Naive thymus-derived CD8-positive, alpha-beta T cell (primary cell): Measurements from ENCODE around the gene ELFN2. TPM values are rescaled to one million over a fixed set of nuclear protein-coding genes. Genes with fewer than 3 reads are reported as not detected.

ENCODE experiments used
- ATAC-seq, 2 donors: fragments of 150-1000 bp; cut with Tn5 transposase in 1 of 2; sonication (Bioruptor Pico), chemical (Tn5 transposase) in 1 of 2; 1 replicate in 1 of 2; 2 replicates in 1 of 2; pipeline ENCODE4 v1.10.0; 2021; ENCODE audit warnings: mild to moderate bottlenecking in 2 of 2, moderate library complexity in 2 of 2
- POLR2A ChIA-PET: fragments of 350-600 bp; sonication (Branson Sonifier 250); formaldehyde crosslinking; loops from one replicate; lab custom pipeline; 2021; ENCODE audit warnings: antibody characterized with exemption; lab: Charles Lee
- DNase-seq, 10 donors: peaks; one replicate each; pipeline versions ENCODE4 v3.0.0 to v3.0.0-alpha.2; 2020 to 2022
- H3K27ac Mint-ChIP-seq, 10 donors: one replicate each; pipeline ENCODE4 v1.8.0; 2020 to 2022; ENCODE audit warnings: mild to moderate bottlenecking in 10 of 10, mixed read lengths in 10 of 10, moderate library complexity in 4 of 10, inconsistent platforms in 1 of 10
- H3K27me3 Mint-ChIP-seq, 5 donors: one replicate each; pipeline ENCODE4 v1.8.0; 2021 to 2022; ENCODE audit warnings: mixed read lengths in 5 of 5
- H3K36me3 Mint-ChIP-seq, 3 donors: one replicate each; pipeline ENCODE4 v1.8.0; 2020 to 2022; ENCODE audit warnings: mixed read lengths in 3 of 3, mild to moderate bottlenecking in 2 of 3, inconsistent platforms in 1 of 3
- H3K4me1 Mint-ChIP-seq, 4 donors: one replicate each; pipeline ENCODE4 v1.8.0; 2021 to 2022; ENCODE audit warnings: mixed read lengths in 4 of 4
- H3K4me3 Mint-ChIP-seq, 10 donors: one replicate each; pipeline ENCODE4 v1.8.0; 2020 to 2022; ENCODE audit warnings: mild to moderate bottlenecking in 10 of 10, mixed read lengths in 10 of 10, moderate library complexity in 6 of 10, inconsistent platforms in 1 of 10
- H3K9me3 Mint-ChIP-seq, 9 donors: one replicate each; pipeline ENCODE4 v1.8.0; 2020 to 2022; ENCODE audit warnings: mixed read lengths in 9 of 9, mild to moderate bottlenecking in 3 of 9, inconsistent platforms in 1 of 9, moderate library complexity in 1 of 9
- polyA plus RNA-seq, 3 donors: library from polyadenylated mRNA; unstranded; fragments of 300-500 nt; fragmentation: Illumina TruSeq; gene quantifications; one replicate each; pipeline ENCODE4 v1.2.3, GENCODE V29; 2021
- total RNA-seq, 8 experiments: library from RNA in 2 of 8; stranded (reverse) in 2 of 8; gene quantifications; one replicate each; pipeline ENCODE4 v1.2.3 and lab custom pipeline; 2021 to 2026

ELFN2 gene
- total and polyA plus RNA-seq, 5 experiments from 2014 or later: 0.55 to 0.88 TPM; not detected in 3

DNA sequence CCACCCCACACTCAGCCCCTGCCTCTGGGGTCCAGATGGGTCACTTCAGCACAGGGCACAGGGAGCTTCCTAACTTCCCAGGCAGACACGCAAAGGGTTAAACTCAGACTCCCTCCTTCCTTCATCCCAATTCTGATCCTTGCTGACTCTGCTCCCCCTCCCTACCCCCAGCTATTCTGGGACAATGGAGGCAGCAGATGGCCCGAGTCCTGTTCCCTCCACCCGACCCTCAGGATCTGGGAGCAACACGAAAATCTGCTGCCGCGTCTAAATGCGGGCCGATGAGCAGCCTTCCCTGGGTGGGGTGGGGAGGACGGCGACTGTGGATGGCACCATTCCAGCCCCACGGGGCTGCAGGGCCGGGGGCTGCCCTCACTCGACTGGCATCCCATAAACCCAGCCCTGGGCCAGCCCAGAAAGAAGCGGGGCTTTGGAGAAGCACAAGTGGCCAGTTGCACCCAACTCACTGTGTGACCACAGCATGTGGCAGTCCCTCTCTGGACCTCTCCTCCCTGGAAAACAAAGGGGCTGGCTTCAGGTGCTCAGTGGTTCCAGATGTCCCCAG, 40.2 kb upstream of the ELFN2 start:
- H3K27me3 Mint-ChIP-seq: no peaks in the 10 kb centered on the region

DNA sequence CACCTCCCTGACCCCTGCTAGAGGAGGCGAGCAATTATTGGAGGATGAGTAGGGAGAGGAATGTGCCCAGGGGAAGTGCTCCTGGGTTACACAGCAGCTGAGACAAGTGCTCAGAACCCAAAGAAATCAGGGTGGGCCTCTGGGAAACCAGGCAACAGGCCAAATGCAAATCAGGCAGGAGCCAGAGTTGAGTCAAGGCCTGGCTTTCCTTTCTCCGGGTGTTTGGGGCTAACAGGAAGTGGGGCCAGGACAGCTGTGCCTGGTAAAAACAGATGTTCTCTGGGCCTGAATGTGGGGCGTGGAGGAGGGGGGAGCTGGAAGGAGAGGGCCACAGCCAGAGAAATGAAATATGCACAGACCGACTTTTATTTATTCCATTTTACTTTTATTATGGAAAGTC, 36.9 kb upstream of the ELFN2 start:
- peaks cover 0 to 47% (median 8%) of the 10 kb centered on the region in 3 donors for H3K36me3 Mint-ChIP-seq
- DNase-seq (no peak), ATAC-seq (no peak)
- H3K27ac Mint-ChIP-seq: peak overlapping the region in 5 of 10 donors; percentile 4 to 81 (median 34)
- no peaks in the 10 kb centered on the region for H3K9me3 Mint-ChIP-seq
- POLR2A ChIA-PET: interaction anchor here (0.9 to 1.0 kb wide), 3 partner anchors 9 to 103 kb away, joined by 3 read pairs; partner anchors contain the start of gene MFNG
- H3K4me1 Mint-ChIP-seq: peaks cover 3 to 40% (median 16%) of the 10 kb centered on the region in 4 donors
- H3K4me3 Mint-ChIP-seq: no peak overlapping the region
- no peaks in the 10 kb centered on the region for H3K27me3 Mint-ChIP-seq

More for the DNA sequence above, 40.2 kb upstream of the ELFN2 start:
- Mint-ChIP-seq H3K27ac (peak overlapping the region in 4 of 10 donors; percentile 33 to 57 (median 48)), H3K9me3 (no peaks in the 10 kb centered on the region), H3K4me3 (no peak overlapping the region), H3K36me3 (peaks cover 0 to 59% (median 13%) of the 10 kb centered on the region in 3 donors), H3K4me1 (peaks cover 7 to 49% (median 19%) of the 10 kb centered on the region in 4 donors)
- DNase-seq: no peak
- ATAC-seq: no peak
- POLR2A ChIA-PET: no interaction called here

DNA sequence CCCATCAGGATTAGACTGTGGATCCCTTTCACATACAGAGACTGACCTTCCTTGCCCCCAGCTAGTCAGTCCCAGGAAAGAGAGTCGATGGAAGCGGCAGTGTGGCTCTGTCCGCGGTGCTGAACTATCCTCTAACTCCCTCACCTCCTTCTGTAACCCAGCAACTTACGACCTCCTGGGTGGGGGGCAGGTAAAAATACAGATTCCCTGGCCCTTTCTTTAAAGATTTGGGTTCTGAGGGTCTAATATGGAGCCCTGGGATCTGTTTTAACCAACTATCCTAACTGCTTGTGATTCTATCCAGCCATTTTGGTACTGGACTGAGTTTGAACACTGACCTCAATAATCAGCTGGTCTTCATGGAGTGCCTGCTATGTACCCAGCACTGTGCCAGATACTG, 35.7 kb upstream of the ELFN2 start:
- POLR2A ChIA-PET: no interaction called here
- Mint-ChIP-seq H3K4me3 (no peak overlapping the region), H3K27me3 (no peaks in the 10 kb centered on the region), H3K36me3 (peaks cover 0 to 44% (median 12%) of the 10 kb centered on the region in 3 donors), H3K27ac (peak overlapping the region in 2 of 10 donors; percentile 18 to 54), H3K9me3 (no peaks in the 10 kb centered on the region), H3K4me1 (peaks cover under 1 to 32% (median 11%) of the 10 kb centered on the region in 4 donors)
- ATAC-seq: no peak
- no peak for DNase-seq

DNA sequence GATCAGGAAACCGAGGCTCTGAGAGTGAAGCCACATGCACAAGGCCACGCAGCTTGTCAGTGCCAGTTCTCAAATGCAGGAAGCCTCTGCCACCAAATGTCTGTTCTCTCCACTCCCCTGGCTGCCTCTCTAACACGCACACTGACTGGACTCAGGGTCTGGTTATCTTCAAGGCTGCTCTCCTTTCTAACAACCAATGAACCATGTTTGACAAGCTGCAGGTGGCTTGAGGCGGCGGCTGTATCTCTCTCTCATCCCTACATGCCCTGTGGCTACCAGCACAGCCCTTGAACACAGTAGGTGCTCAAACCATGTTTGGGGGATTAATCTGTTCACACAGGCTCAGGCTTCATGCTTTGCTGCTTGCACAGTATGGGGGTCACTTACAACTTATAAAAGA, 35.2 kb upstream of the ELFN2 start:
- Mint-ChIP-seq H3K27ac (peak overlapping the region in 2 of 10 donors; percentile 12 to 45), H3K27me3 (no peaks in the 10 kb centered on the region), H3K9me3 (no peaks in the 10 kb centered on the region), H3K4me3 (no peak overlapping the region), H3K36me3 (peaks cover 0 to 43% (median 12%) of the 10 kb centered on the region in 3 donors), H3K4me1 (peaks cover 0 to 32% (median 13%) of the 10 kb centered on the region in 4 donors)
- POLR2A ChIA-PET: interaction anchor here (0.5 kb wide), 1 partner anchor 530 kb away, joined by 6 read pairs; no protein-coding TSS in a partner anchor
- DNase-seq (no peak), ATAC-seq (no peak)

DNA sequence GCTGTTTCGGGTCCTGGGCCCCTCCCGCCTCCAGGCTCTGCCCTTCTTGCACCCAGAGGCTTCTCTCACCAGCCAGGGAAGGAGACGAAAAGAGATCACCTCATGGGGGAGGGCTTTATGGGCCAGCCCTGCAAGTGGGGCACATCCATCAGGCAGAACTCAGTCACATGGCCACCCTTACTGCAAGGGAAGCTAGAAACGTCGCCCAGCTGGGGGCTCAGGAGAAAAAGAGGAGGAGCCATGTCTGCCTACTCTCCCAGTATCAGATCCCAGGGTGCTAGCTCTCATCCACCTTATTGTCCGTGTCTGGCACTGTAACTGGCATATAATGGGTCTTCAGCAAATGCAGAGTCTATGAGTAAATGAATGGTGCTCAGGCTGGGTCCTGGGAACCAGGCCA, 34.7 kb upstream of the ELFN2 start:
- Mint-ChIP-seq H3K4me1 (peaks cover 0 to 37% (median 17%) of the 10 kb centered on the region in 4 donors), H3K4me3 (no peak overlapping the region), H3K27me3 (no peaks in the 10 kb centered on the region), H3K27ac (peak overlapping the region in 3 of 10 donors; percentile 22 to 87 (median 28)), H3K36me3 (peaks cover 0 to 42% (median 12%) of the 10 kb centered on the region in 3 donors), H3K9me3 (no peaks in the 10 kb centered on the region)
- POLR2A ChIA-PET: interaction anchor here (0.5 kb wide), 1 partner anchor 530 kb away, joined by 6 read pairs; no protein-coding TSS in a partner anchor
- no peak for DNase-seq
- no peak for ATAC-seq

DNA sequence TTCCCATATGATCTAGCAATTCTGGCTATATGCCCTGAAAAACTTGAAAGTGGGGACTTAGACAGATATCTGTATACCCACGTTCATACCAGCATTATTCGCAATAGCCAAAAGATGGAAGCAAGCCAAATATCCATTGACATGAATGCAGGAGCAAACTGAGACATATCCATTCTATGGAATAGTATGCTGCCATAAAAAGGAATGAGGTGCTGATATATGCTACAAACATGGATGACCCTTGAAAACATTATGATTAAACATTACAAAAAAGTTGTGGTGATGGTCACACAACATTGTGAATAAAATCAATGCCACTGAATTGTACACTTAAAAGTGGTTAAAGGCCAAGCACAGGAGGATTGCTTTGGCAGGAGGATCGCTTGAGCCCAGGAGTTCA, 33.4 kb upstream of the ELFN2 start:
- no peak for ATAC-seq
- no peak for DNase-seq
- Mint-ChIP-seq H3K27ac (no peak overlapping the region), H3K4me1 (peaks cover 0 to 34% (median 16%) of the 10 kb centered on the region in 4 donors), H3K36me3 (peaks cover 0 to 33% (median 12%) of the 10 kb centered on the region in 3 donors), H3K9me3 (no peaks in the 10 kb centered on the region), H3K4me3 (no peak overlapping the region), H3K27me3 (no peaks in the 10 kb centered on the region)
- POLR2A ChIA-PET: interaction anchor here (0.7 kb wide), 1 partner anchor 196 kb away, joined by 5 read pairs; no protein-coding TSS in a partner anchor

DNA sequence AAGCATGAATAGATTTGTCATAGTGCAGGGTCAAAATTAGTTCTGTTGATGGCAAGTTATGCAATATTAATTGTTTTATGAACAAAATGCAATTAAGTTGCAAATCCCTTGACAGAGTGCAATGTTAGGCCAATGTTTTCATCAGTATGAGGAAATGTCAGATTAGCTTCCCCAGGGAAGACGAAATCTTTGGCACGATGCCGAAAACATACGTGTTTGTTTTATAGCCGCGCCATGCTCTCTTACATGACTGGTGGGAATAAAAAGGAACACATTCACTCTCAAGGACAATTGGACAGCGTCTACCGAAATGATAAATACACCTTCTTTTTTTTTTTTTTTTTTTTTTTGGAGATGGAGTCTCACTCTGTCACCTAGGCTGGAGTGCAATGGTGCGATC, 31.9 kb upstream of the ELFN2 start:
- H3K27ac Mint-ChIP-seq: no peak overlapping the region
- no peak for DNase-seq
- peaks cover 0 to 30% (median 13%) of the 10 kb centered on the region in 3 donors for H3K36me3 Mint-ChIP-seq
- POLR2A ChIA-PET: interaction anchor here (0.7 kb wide), 3 partner anchors 157 to 385 kb away, joined by 3 to 6 read pairs (median 4); no protein-coding TSS in a partner anchor
- no peaks in the 10 kb centered on the region for H3K9me3 Mint-ChIP-seq
- no peak for ATAC-seq
- H3K4me1 Mint-ChIP-seq: peaks cover 2 to 24% (median 9%) of the 10 kb centered on the region in 4 donors
- no peaks in the 10 kb centered on the region for H3K27me3 Mint-ChIP-seq
- H3K4me3 Mint-ChIP-seq: no peak overlapping the region

DNA sequence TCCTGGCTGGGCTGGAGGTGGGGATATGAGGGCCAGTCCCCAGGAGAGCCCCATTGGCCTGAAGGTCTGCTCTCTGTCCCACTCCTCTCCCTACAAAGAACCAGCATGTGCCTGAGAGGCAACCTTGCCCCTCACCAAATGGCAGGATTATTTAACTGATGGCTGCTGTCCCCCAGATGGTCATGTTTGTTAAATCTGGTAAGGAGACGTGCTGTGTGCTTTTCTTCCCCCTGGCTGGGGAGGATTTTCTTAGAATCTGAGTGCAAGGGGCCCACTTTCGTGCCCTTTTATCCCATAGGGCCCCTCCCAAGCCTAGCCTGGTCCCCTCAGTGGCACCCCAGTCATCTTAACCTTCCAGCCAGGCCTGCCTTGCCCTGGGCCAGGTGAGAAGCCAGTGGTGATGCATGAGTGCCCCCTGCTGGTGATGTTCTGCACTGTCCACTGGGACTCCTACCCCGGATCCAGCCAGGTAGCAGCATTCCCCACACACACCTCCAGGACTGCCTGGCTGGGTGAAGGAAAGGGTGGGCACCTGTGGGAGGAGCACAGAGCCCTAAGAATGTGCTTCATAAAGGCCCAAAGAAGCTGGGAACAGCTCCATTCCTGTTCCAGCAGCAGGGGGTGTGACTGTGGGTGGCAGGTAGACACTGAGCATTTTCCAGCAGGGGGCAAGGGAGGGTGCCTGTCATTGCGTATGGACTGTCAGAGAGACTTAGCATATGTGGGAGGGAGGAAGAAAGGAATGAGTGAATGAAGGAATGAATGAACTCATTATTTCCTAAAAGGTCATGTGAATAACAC, 30.0 kb upstream of the ELFN2 start:
- POLR2A ChIA-PET: interaction anchor here (1.0 to 2.0 kb wide), 2 partner anchors 26 to 190 kb away, joined by 3 to 5 read pairs; no protein-coding TSS in a partner anchor
- H3K27me3 Mint-ChIP-seq: no peaks in the 10 kb centered on the region
- H3K9me3 Mint-ChIP-seq: no peaks in the 10 kb centered on the region
- DNase-seq (peak; percentile 68 to 90 (median 82)), ATAC-seq (peak; percentile 98 to 99)
- H3K36me3 Mint-ChIP-seq: peaks cover 0 to 30% (median 13%) of the 10 kb centered on the region in 3 donors
- H3K27ac Mint-ChIP-seq: peak overlapping the region in 2 of 10 donors; percentile 27 to 80
- H3K4me1 Mint-ChIP-seq: peaks cover 2 to 14% (median 7%) of the 10 kb centered on the region in 4 donors
- peak overlapping the region in 1 of 10 donors; percentile 28 for H3K4me3 Mint-ChIP-seq

DNA sequence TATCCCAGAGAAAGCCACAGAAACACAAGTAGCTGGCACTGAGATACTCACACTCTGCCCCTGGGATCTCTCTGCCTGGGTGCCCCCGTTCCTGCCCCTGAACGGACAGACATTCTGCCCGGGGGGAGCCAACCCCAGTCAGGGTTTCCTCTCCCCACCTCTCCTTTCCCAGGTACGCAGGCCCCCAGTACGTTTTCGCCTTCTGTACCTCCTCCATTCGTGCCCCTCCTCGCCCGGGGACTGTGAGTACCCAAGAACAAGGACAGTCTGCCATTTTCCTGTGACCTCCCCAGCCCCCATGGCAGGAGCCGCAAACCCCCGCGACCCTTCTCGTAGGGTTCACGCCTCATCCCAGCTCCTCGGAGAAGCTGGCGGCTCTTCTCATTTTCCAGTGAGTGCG, 29.1 kb upstream of the ELFN2 start:
- DNase-seq: no peak

DNA sequence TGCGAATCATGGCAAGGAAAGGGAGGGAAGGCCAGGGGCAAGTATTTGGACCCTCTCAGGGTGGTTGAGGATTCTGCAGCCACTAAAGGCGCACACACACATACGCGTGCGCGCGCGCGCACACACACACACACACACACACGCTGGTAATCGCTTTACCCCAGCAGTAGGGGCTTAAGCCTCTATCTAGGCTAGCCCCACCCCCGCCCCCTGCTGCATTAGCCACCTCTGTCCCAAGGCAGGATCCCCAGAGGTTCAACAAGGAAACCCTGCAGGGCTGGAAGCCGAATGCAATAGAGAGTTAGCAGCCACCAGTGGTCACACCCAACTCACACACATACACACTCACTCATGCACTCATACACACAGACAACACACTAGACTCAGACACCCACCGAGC, 28.6 kb upstream of the ELFN2 start:
- POLR2A ChIA-PET: interaction anchor here (1.1 to 2.0 kb wide), 2 partner anchors 8 to 188 kb away, joined by 3 to 5 read pairs; no protein-coding TSS in a partner anchor
- peaks cover 0 to 29% (median 13%) of the 10 kb centered on the region in 3 donors for H3K36me3 Mint-ChIP-seq
- no peaks in the 10 kb centered on the region for H3K27me3 Mint-ChIP-seq
- peaks cover 2 to 8% (median 6%) of the 10 kb centered on the region in 4 donors for H3K4me1 Mint-ChIP-seq
- H3K27ac Mint-ChIP-seq: no peak overlapping the region
- H3K9me3 Mint-ChIP-seq: no peaks in the 10 kb centered on the region
- ATAC-seq (no peak), DNase-seq (no peak)
- H3K4me3 Mint-ChIP-seq: no peak overlapping the region

More for the DNA sequence above, 29.1 kb upstream of the ELFN2 start:
- H3K27ac Mint-ChIP-seq: no peak overlapping the region
- no peak overlapping the region for H3K4me3 Mint-ChIP-seq
- H3K4me1 Mint-ChIP-seq: peaks cover 2 to 8% (median 6%) of the 10 kb centered on the region in 4 donors
- peaks cover 0 to 29% (median 13%) of the 10 kb centered on the region in 3 donors for H3K36me3 Mint-ChIP-seq
- H3K27me3 Mint-ChIP-seq: no peaks in the 10 kb centered on the region
- no peak for ATAC-seq
- POLR2A ChIA-PET: interaction anchor here (1.0 to 2.0 kb wide), 2 partner anchors 25 to 189 kb away, joined by 3 to 5 read pairs; no protein-coding TSS in a partner anchor
- no peaks in the 10 kb centered on the region for H3K9me3 Mint-ChIP-seq

DNA sequence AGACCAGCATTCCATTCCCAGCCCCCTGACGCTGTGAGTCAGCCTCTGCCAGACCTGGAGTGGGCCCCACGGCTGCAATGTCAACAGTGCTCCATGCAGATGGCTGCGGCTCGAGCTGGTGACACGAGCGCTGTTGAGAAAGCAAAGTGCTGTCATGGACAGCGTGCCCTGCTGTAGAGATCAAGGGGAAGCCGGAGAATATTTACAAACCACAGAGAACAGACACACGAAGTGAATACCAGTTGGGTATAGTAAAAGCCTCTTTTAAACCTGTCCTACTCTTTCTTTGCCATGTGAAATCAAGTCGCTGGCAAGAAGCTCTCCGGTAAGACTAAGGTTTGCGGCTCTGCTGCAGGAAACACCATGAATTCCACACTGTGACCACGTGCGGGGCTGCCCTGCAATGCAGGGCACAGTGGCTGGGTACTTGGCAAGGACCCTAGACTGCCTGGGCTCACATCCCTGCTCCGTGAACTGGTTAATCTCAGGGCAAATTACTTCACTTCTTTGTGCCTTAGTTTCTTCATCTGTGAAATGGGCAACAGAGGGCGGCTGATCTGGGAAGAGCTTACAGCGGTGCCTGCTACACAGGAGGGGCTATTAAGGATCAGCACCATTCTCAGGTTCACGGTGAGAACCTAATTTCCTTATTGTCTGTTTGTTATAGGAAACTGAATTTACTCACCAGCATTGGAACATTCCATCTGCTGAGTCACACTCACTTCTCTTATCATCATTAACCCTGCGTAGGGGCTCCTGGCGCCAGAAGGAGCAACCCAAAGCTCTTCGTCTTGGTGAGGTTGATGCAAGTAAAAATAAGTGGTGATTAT, 27.8 kb upstream of the ELFN2 start:
- DNase-seq: no peak
- POLR2A ChIA-PET: interaction anchor here (1.1 to 2.0 kb wide), 2 partner anchors 9 to 187 kb away, joined by 3 to 5 read pairs; no protein-coding TSS in a partner anchor

More for the DNA sequence above, 27.8 kb upstream of the ELFN2 start:
- ATAC-seq: no peak
- Mint-ChIP-seq H3K4me3 (no peak overlapping the region), H3K27ac (peak overlapping the region in 1 of 10 donors; percentile 77), H3K9me3 (no peaks in the 10 kb centered on the region), H3K36me3 (peaks cover 0 to 23% (median 8%) of the 10 kb centered on the region in 3 donors), H3K4me1 (peaks cover 4 to 15% (median 10%) of the 10 kb centered on the region in 4 donors), H3K27me3 (no peaks in the 10 kb centered on the region)
